Measurements from ENCODE around the gene RNASET2. TPM values are rescaled to one million over a fixed set of nuclear protein-coding genes. Genes with fewer than 3 reads are reported as not detected.
"Not testable (repeated sequence)": the region's sequence is repeated elsewhere in the genome, so short reads cannot be mapped to it uniquely, and the experiment has no call there.

The RNASET2 gene
- total RNA-seq, 1 donor from 2014 or later, result 139 TPM

GRCh38 chr6:166898910-166899309, 57.4 kb downstream of the RNASET2 start:
- DNase-seq (ENCODE audit: low read depth), result no peak
- Histone ChIP-seq H3K4me3 (ENCODE audit: low read depth, low read length) (no peak overlapping the region), H3K36me3 (ENCODE audit: control insufficient read depth, insufficient read depth, low read length) (no peaks in the 10 kb centered on the region), H3K27me3 (ENCODE audit: control insufficient read depth, insufficient read depth, low read length) (no peaks in the 10 kb centered on the region)
- TF ChIP-seq CTCF (IDR thresholded peaks at IDR 0.05; ENCODE audit: insufficient read depth, low read length, poor library complexity, severe bottlenecking), result no peak

- H3K4me3 ChIP-seq (ENCODE audit: low read depth, low read length); DNase-seq (ENCODE audit: low read depth); H3K36me3 ChIP-seq (ENCODE audit: control insufficient read depth, insufficient read depth, low read length); H3K27me3 ChIP-seq (ENCODE audit: control insufficient read depth, insufficient read depth, low read length): not testable (repeated sequence)
Observed at GRCh38 chr6:166894614-166895013, 61.7 kb downstream of the RNASET2 start.

GRCh38 chr6:166892472-166892871, 63.9 kb downstream of the RNASET2 start:
- not testable (repeated sequence) for DNase-seq (ENCODE audit: low read depth); H3K4me3 ChIP-seq (ENCODE audit: low read depth, low read length); H3K27me3 ChIP-seq (ENCODE audit: control insufficient read depth, insufficient read depth, low read length); H3K36me3 ChIP-seq (ENCODE audit: control insufficient read depth, insufficient read depth, low read length)

GRCh38 chr6:166886773-166887172, 69.6 kb downstream of the RNASET2 start:
- H3K4me3 ChIP-seq (ENCODE audit: low read depth, low read length); H3K27me3 ChIP-seq (ENCODE audit: control insufficient read depth, insufficient read depth, low read length); DNase-seq (ENCODE audit: low read depth); H3K36me3 ChIP-seq (ENCODE audit: control insufficient read depth, insufficient read depth, low read length): not testable (repeated sequence)

- not testable (repeated sequence) for H3K27me3 ChIP-seq (ENCODE audit: control insufficient read depth, insufficient read depth, low read length); H3K4me3 ChIP-seq (ENCODE audit: low read depth, low read length); DNase-seq (ENCODE audit: low read depth); H3K36me3 ChIP-seq (ENCODE audit: control insufficient read depth, insufficient read depth, low read length)
Observed at GRCh38 chr6:166884958-166885357, 71.4 kb downstream of the RNASET2 start.

- no peak for DNase-seq (ENCODE audit: low read depth)
- Histone ChIP-seq H3K36me3 (ENCODE audit: control insufficient read depth, insufficient read depth, low read length) (no peaks in the 10 kb centered on the region), H3K4me3 (ENCODE audit: low read depth, low read length) (no peak overlapping the region), H3K27me3 (ENCODE audit: control insufficient read depth, insufficient read depth, low read length) (no peaks in the 10 kb centered on the region)
- TF ChIP-seq CTCF (IDR thresholded peaks at IDR 0.05; ENCODE audit: insufficient read depth, low read length, poor library complexity, severe bottlenecking), result no peak
Observed at GRCh38 chr6:166879594-166879993, 76.8 kb downstream of the RNASET2 start.

Other genes with a start within 250 kb of the RNASET2 start
- gene CEP43, start 42.8 kb upstream of the RNASET2 start, total RNA-seq, result 13.8 and 21.1 TPM in 2 replicates
- gene CCR6, start 166.5 kb upstream of the RNASET2 start, total RNA-seq, result 0.41 TPM in 1 of 2 replicates, not detected in the other
- not detected in 2 replicates for gene GPR31, start 201.4 kb upstream of the RNASET2 start, total RNA-seq